Keratinocyte (primary cell): Measurements from ENCODE around the gene NADSYN1. TPM values are rescaled to one million over a fixed set of nuclear protein-coding genes. Genes with fewer than 3 reads are reported as not detected.

Experiments used
- DNase-seq: peaks from one replicate; pipeline ENCODE4 v3.0.0-alpha.2; 2011; ENCODE audit warnings: low read depth, missing footprints, low spot score
- FAIRE-seq: peaks from 2 replicates; lab custom pipeline; 2011; peaks lifted over from hg19 to GRCh38; lab: Jason Lieb, UNC
- H2AFZ ChIP-seq: 2 replicates; pipeline ENCODE4 v1.6.0; 2012; ENCODE audit warnings: low read length, control low read depth, inconsistent platforms; ENCODE audit not compliant: control insufficient read depth
- H3K27ac ChIP-seq: 2 replicates; pipeline ENCODE4 v1.5.1; 2011; ENCODE audit warnings: low read length; ENCODE audit not compliant: control insufficient read depth, insufficient read depth
- H3K27me3 ChIP-seq: 3 replicates; pipeline ENCODE4 v1.6.0; 2011; ENCODE audit warnings: low read length; ENCODE audit not compliant: control insufficient read depth, insufficient read depth; ENCODE audit errors: extremely low read depth
- H3K36me3 ChIP-seq, 2 experiments: 2 replicates in 1 of 2; 3 replicates in 1 of 2; pipeline ENCODE4 v1.5.1; 2011; ENCODE audit warnings: low read length in 2 of 2, mild to moderate bottlenecking in 1 of 2; ENCODE audit not compliant: control insufficient read depth in 2 of 2, insufficient read depth in 2 of 2; ENCODE audit errors: extremely low read depth in 1 of 2
- H3K4me1 ChIP-seq: 3 replicates; pipeline ENCODE4 v1.5.1; 2011; ENCODE audit warnings: low read length; ENCODE audit not compliant: control insufficient read depth, insufficient read depth; ENCODE audit errors: extremely low read depth
- H3K4me2 ChIP-seq: 3 replicates; pipeline ENCODE4 v1.6.0; 2011; ENCODE audit warnings: low read depth, low read length; ENCODE audit not compliant: control insufficient read depth, insufficient read depth; ENCODE audit errors: extremely low read depth
- H3K4me3 ChIP-seq, 3 experiments: fragments of 200-600 bp in 1 of 3; sonication (generic) in 1 of 3; 2 replicates in 2 of 3; 3 replicates in 1 of 3; pipeline ENCODE4 v1.5.1; 2011 to 2016; ENCODE audit warnings: low read length in 3 of 3, mild to moderate bottlenecking in 3 of 3, control low read depth in 2 of 3, inconsistent platforms in 1 of 3, low read depth in 1 of 3, mixed read lengths in 1 of 3, mixed run types in 1 of 3, moderate library complexity in 1 of 3; ENCODE audit not compliant: control insufficient read depth in 2 of 3, insufficient read depth in 2 of 3; ENCODE audit errors: extremely low read depth in 1 of 3
- H3K79me2 ChIP-seq: 2 replicates; pipeline ENCODE4 v1.6.0; 2012; ENCODE audit warnings: low read length; ENCODE audit not compliant: control insufficient read depth, insufficient read depth
- H3K9ac ChIP-seq: 3 replicates; pipeline ENCODE4 v1.6.0; 2011; ENCODE audit warnings: low read length; ENCODE audit not compliant: control insufficient read depth, insufficient read depth; ENCODE audit errors: extremely low read depth
- H3K9me1 ChIP-seq: 3 replicates; pipeline ENCODE4 v1.6.0; 2011; ENCODE audit warnings: low read length; ENCODE audit not compliant: control insufficient read depth, insufficient read depth; ENCODE audit errors: extremely low read depth
- H3K9me3 ChIP-seq: 2 replicates; pipeline ENCODE4 v1.5.1; 2012; ENCODE audit warnings: low read depth, low read length; ENCODE audit not compliant: control insufficient read depth
- H4K20me1 ChIP-seq: 3 replicates; pipeline ENCODE4 v1.6.0; 2011; ENCODE audit warnings: low read length; ENCODE audit not compliant: control insufficient read depth, insufficient read depth; ENCODE audit errors: extremely low read depth
- CTCF ChIP-seq, 3 experiments: IDR thresholded peaks in 1 of 3; conservative IDR thresholded peaks in 1 of 3; optimal IDR thresholded peaks in 1 of 3; 2 replicates in 2 of 3; 3 replicates in 1 of 3; pipeline versions ENCODE3 to v1.5.1; 2011; ENCODE audit warnings: low read length in 3 of 3, mild to moderate bottlenecking in 3 of 3, moderate library complexity in 2 of 3, control low read depth in 1 of 3, inconsistent platforms in 1 of 3; ENCODE audit not compliant: insufficient read depth in 2 of 3; ENCODE audit errors: extremely low read depth in 1 of 3
- EZH2 ChIP-seq: IDR thresholded peaks from one replicate; pipeline ENCODE4 v1.6.1; 2012; ENCODE audit warnings: inconsistent platforms, mild to moderate bottlenecking, low read length, moderate library complexity
- dilution Hi-C: fragments of 300-500 bp; cut with MboI; formaldehyde crosslinking; loops from one replicate; pipeline ENCODE4 v1.7.0; 2020; ENCODE audit warnings: low sequenced_read_pairs; ENCODE audit not compliant: extremely low pct_ligation_motif_present
- polyA plus RNA-seq, 5 experiments: library from polyadenylated mRNA; depleted of rRNA in 3 of 5; stranded (reverse) in 3 of 5; stranded (forward) in 1 of 5; unstranded in 1 of 5; fragments of >200 nt; gene quantifications; 1 replicate in 1 of 5; 2 replicates in 3 of 5; 3 replicates in 1 of 5; pipeline versions ENCODE4 v1.2.1 to v1.2.3, GENCODE V29; 2011 to 2012; ENCODE audit warnings: missing spikeins in 2 of 5, low read depth in 1 of 5, low replicate concordance in 1 of 5

The NADSYN1 gene
- polyA plus RNA-seq, 1 donor (not counting 4 experiments of a cell fraction or from before 2014, with no cell fraction given) = 51.5 TPM

- Histone ChIP-seq H3K36me3 (peaks cover 22 to 29% of the 10 kb centered on the region in 2 experiments), H3K27me3 (no peaks in the 10 kb centered on the region), H3K79me2 (no peaks in the 10 kb centered on the region), H3K9ac (no peak overlapping the region), H2AFZ (no peak overlapping the region), H3K4me1 (no peaks in the 10 kb centered on the region), H3K9me3 (no peaks in the 10 kb centered on the region), H3K4me2 (no peak overlapping the region), H3K9me1 (no peaks in the 10 kb centered on the region), H3K27ac (no peak overlapping the region), H3K4me3 (no peak overlapping the region), H4K20me1 (no peaks in the 10 kb centered on the region)
- no peak for FAIRE-seq
- dilution Hi-C loops = no loop called here
- TF ChIP-seq EZH2 (no peak), CTCF (optimal IDR thresholded peaks at IDR 0.05 in 1 of 3, IDR thresholded peaks at IDR 0.05 in 1 of 3, conservative IDR thresholded peaks at IDR 0.05 in 1 of 3; ENCODE audit: extremely low read depth in 1 of 3, insufficient read depth in 2 of 3, low read length in 3 of 3) (no peak)
- DNase-seq = no peak
Measured at GRCh38 chr11:71470946-71471345, 17.9 kb downstream of the NADSYN1 start.

- Histone ChIP-seq H3K36me3 (peaks cover 17 to 27% of the 10 kb centered on the region in 2 experiments), H3K4me3 (no peak overlapping the region)
Measured at GRCh38 chr11:71472357-71472885, 19.4 kb downstream of the NADSYN1 start.

More at GRCh38 chr11:71472357-71472885, 19.4 kb downstream of the NADSYN1 start:
- H3K9ac ChIP-seq = no peak overlapping the region
- H3K4me1 ChIP-seq = no peaks in the 10 kb centered on the region
- no peaks in the 10 kb centered on the region for H3K9me3 ChIP-seq
- no peaks in the 10 kb centered on the region for H3K9me1 ChIP-seq
- TF ChIP-seq EZH2 (no peak), CTCF (optimal IDR thresholded peaks at IDR 0.05 in 1 of 3, IDR thresholded peaks at IDR 0.05 in 1 of 3, conservative IDR thresholded peaks at IDR 0.05 in 1 of 3; ENCODE audit: extremely low read depth in 1 of 3, insufficient read depth in 2 of 3, low read length in 3 of 3) (no peak)
- H3K4me2 ChIP-seq = no peak overlapping the region
- DNase-seq (no peak), FAIRE-seq (no peak)
- H4K20me1 ChIP-seq = no peaks in the 10 kb centered on the region
- no peak overlapping the region for H2AFZ ChIP-seq
- no peak overlapping the region for H3K27ac ChIP-seq
- H3K27me3 ChIP-seq = no peaks in the 10 kb centered on the region
- dilution Hi-C loops = no loop called here
- no peaks in the 10 kb centered on the region for H3K79me2 ChIP-seq
